NCI-H187 treated with DMSO at 0.1 percent for 48 hours (cell line): ENCODE results near the gene MAD1L1.

Experiments
- DNase-seq: peaks from one replicate; lab custom pipeline; 2025; lab: John Stamatoyannopoulos, UW

Gene MAD1L1

GRCh38 chr7:2102375-2102723, 130.4 kb downstream of the MAD1L1 start:
- no peak for DNase-seq

DNA sequence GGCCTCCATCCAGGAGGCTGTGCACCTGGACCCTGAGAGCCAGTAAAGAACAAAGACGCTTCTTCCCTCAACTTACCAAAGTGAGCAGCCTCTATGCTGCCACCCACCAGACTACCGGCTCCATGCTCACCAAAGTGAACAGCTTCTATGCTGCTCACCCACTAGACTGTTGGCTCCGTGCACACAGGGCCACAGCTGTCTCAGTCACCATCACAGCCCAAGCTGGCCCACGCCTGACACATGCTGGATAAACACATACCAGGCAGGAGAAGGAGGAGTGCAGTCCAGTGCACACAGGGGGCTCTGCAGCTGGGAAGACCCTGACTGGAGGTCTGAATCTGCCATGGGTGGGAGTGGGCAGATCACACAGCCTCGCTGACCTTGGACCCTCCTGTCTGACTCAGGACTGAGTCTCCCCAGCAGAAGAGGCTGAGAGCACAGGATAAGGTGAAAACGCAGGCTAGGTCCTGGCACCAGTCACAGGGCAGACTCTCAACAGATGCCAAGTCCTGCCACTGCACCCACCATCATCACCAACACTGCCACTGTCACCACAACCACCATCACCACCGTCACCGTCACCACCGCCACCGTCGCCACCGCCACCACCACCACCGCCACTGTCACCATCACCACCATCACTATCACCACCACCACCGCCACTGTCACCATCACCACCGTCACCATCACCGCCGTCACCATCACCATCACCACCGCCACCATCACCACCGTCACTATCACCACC, 130.9 kb downstream of the MAD1L1 start:
- no peak for DNase-seq

- no peak for DNase-seq
Measured at GRCh38 chr7:2100278-2101208, 132.2 kb downstream of the MAD1L1 start.

DNA sequence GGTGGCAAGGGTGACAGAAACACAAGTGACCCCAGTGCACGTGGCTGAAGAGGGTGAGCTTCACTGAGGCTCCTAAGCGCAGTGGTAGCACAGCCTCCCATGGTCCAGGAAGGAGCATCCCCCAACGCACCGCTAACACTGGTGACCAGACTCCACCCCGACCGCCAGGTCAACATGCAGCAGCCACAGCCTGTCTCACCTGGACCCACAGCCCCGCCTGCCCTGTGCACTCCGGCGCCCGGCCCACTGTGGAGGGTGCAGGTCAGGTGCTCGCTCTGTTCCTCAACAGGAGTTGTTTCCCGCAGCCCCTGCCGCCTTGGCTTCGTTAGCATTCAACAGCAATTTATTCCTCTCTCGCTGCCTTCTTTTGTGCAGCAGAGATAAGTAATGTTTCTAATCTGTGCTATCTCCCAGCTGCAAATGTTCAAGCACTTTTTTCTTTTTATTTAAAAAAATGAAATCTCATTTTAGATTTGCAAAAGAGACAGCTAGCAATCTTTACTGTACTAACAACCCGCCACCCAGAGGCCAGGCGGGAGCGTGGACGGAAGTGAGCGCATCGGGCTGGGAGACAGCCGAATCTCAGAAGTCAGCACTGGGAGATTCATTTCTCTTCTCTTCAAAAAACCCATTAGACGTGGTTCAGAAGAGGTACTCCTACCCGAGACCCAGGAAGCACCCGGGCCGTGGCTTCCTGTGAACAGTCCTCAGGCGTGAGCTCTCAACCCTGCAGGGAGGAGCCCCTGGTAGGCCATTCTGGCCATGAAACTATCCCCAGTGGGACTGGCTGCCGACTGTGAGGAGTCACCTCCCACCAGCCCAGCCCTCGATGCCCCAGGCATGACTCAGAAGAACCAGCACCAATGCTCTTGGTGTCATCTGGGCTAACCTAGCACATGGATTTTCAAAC, 133.4 kb downstream of the MAD1L1 start:
- DNase-seq: no peak

DNA sequence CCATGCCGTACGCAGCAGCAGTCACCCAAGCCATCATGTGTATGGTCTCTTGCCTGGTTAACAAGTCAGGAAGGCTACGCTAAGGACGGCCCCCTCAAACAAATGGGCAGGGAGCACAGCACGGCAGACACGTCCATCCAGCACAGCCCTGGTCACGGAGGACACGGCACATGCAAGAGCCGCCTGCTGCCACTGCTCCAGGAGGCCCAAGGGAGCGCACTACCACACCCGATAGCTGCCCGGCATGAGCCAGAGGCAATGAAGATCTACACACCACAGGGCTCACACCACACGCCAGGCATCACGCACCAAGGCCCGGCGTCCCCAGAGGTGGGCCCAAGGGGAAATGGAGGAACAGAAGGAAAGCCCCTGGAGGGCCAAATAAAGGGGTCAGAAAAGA, 134.2 kb downstream of the MAD1L1 start:
- no peak for DNase-seq

- no peak for DNase-seq
Measured at GRCh38 chr7:2098056-2098455, 134.7 kb downstream of the MAD1L1 start.

GRCh38 chr7:2097492-2097891, 135.3 kb downstream of the MAD1L1 start:
- DNase-seq: no peak

DNA sequence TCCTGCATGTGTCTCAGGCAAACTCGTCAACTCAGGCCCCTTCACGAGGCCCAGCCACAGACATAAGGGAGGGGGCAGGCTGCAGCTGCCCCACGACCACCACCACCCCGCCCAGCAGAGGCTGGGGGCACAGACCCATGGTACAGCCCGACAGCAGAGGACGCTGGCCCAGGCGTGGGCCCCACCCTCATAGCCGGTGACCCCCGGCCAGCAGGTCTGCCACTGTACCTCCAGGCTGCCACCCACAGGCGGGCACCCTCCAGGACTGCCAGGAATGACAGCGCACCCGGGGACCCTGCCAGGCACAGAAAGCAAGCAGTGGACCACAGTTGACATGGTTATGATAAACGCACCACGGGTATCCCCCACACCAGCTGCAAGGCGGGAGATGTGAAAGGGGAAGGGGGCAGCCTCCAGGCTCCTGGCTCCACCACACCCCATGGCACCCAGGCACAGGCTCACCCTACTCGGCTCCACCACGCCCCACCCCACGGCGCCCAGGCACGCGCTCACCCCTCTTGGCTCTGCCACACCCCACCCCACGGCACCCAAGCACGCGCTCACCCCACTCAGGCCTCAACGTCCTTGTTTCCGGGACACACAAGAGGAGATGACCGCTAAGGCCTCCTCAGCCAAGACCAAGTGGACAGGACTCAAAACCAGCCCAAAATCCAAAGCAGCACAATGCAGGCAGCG, 135.9 kb downstream of the MAD1L1 start:
- no peak for DNase-seq

GRCh38 chr7:2095436-2095835, 137.3 kb downstream of the MAD1L1 start:
- DNase-seq: no peak

- no peak for DNase-seq
Measured at GRCh38 chr7:2094454-2095045, 138.2 kb downstream of the MAD1L1 start.

DNA sequence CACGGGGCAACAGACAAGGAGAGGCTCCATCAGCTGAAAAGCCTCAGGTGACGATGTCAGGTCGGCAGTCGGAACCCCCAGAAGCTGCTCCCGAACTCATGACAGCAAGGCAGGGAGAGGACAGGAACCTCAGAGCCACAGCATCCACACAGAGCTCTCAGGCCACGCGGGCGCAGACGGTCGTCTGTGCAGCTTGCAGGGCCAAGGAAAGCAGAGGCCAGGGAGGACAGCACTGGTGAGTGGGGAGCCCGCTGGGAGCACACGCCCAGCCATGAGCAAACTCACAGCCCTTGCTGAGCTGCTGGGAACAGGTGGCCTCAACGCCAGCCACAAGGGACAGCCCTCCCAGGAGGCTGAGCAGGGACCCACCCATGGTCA, 138.9 kb downstream of the MAD1L1 start:
- no peak for DNase-seq

DNA sequence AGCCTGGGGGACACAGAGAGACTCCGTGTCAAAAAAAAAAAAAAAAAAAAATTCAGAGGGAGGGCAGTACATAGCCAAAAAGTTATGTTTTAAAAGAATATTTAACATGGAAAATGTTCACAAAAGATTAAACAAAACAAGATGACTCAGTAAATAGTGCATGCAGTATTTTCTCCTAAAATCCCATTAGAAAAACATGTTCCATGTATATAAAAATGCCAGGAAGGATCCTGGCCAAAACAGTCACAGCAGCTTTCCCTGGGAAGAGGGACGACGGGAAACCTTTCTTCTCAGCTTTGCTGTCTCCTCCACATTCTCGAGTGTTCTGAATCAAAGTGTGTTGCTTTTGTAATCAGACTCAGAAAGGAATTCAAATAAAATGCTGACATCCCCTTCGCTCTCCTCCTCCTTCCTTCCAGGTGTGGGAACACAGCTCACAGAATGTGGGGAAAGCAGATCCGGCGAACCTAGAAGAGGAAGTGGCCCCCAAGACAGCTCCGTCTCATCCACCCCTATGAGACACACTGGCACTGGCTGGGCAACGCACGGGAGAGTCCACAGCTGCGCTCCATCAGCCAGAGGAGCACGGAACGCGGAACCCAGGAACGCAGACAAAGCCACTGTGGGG, 139.4 kb downstream of the MAD1L1 start:
- DNase-seq: no peak

GRCh38 chr7:2092279-2092678, 140.5 kb downstream of the MAD1L1 start:
- DNase-seq: no peak

DNA sequence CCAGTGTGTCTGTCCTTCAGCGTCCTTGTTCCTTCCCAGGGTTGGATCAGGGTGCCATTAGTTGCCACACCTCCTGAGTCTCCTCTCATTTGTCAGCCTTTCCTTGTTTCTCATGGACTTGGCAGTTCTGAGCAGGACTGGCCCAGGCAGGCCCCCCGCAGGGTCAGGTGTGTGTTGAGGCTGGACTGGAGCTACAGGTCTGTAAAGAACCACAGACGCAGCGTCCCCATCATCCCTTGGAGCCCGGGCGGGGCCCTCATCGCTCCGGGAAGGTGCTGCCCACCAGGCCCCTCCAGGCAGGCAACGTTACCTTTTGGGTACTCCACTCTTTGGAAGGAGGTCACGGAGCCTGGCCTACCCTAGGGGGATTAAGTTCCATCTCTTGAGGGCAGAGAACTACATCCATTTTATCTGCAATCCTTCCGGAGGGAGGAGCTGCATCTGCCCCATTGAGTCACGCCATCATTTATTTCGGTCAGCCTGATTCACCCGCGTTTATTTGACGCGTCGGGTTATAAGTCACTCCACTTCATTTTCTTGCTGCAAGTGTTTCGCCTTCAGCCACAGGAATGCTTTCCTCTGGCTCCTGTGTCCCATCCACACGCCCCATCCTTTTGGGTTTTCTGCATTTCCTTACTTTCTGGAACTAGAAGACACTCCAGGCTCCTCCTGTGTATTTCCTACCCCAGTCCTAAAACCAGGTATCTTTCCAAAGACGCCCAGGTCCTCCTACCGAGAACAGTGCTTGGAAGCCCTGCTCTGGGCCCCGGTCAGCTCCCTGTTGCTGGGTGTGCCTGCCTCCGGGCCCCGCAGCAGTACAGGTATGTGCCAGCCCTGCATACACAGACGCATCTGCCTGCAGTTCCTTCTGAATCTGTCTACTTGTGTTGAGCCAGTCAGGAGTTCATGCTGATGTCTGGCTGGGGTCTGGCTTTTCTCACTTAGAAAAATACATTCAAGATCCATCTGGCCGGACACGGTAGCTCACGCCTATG, 141.9 kb downstream of the MAD1L1 start:
- DNase-seq: no peak

GRCh38 chr7:2088801-2089200, 143.9 kb downstream of the MAD1L1 start:
- DNase-seq: no peak

- DNase-seq: no peak
Measured at GRCh38 chr7:2087744-2088143, 145.0 kb downstream of the MAD1L1 start.

DNA sequence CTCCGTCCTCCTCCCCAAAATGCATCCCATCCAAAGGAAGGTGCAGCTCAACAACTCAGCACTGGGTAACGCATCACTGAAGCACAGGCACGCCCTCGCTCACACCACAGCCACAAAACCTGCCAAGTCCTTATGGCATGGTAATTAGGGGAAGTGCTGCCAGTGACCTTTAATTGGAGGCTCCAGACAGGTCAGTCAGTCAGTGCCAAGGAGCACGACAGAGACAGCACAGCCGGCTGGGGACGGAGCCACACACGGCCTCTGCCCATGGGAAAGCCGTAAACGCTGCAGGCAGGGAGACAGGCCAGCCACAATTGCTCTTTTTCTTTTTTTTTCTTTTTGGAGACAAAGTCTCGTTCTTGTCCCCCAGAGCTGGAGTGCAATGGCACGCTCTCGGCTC, 146.5 kb downstream of the MAD1L1 start:
- no peak for DNase-seq

GRCh38 chr7:2085804-2086203, 146.9 kb downstream of the MAD1L1 start:
- DNase-seq: no peak

DNA sequence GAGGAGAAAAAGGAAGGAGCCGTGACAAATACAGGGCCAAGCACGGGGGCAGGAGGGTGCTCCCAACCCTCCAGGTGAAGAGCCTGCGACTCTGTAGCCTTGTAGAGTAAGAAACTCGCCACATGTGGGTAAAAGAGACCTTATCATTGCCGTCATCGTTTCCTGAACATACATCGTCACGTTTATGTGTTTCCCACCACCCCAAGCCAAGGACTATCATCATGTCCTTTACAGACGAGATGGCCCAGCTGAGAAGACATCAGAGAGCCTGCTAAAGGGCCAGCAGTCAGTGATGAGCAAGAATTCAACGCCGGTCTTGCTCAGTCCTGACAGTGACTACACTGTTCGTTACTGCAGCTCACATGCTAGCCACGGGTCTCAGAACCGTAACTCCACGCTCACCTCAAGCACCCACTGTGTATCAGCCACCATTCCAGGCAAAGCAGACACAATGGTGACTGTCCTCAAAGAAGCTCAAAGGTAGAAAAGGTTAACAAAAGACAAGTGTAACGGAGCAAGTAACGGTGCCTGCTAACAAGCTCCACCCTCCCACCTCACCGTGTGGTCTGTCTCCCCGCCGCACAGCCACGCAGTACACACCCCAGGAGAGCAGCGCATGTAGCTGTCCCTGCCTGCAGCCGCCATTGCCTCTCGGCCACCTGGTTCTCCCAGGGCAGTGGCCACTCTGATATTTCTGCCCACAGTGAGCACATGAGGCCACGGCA, 147.8 kb downstream of the MAD1L1 start:
- no peak for DNase-seq
